C4-2B (cell line): ENCODE data around the gene BRINP2.

Source experiments
- H3K27ac ChIP-seq: fragments of 450-650 bp; 2 replicates; pipeline ENCODE4 v1.5.1; 2017
- ZFX ChIP-seq: fragments of 450-650 bp; IDR thresholded peaks from 2 replicates; pipeline ENCODE4 v1.6.1; 2017
- TF ChIP-seq, protein P1 (sequence below): fragments of 450-650 bp; conservative IDR thresholded peaks from 2 replicates; pipeline ENCODE4 v1.5.1; 2017; ENCODE audit warnings: mild to moderate bottlenecking

Gene BRINP2

DNA sequence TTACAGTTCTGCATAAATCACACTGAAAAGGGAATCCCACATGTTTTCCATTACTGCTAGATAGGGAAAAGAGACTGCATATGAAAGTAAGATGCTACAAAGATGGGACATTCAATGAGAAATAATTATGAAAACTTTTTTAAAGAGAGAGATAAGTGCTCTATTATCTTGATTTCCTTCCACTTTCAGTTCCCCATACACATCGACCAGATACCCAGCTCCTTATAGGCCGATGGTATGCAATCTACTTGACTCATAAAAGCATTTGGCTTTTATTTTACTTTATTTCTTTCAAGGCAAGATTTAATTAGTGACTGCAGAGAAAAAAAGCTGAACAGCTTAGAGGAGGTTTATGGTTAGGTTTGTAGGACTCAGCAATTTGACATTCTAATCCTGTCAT lies 13.1 kb downstream of the BRINP2 start:
- TF ChIP-seq, protein P1, sequence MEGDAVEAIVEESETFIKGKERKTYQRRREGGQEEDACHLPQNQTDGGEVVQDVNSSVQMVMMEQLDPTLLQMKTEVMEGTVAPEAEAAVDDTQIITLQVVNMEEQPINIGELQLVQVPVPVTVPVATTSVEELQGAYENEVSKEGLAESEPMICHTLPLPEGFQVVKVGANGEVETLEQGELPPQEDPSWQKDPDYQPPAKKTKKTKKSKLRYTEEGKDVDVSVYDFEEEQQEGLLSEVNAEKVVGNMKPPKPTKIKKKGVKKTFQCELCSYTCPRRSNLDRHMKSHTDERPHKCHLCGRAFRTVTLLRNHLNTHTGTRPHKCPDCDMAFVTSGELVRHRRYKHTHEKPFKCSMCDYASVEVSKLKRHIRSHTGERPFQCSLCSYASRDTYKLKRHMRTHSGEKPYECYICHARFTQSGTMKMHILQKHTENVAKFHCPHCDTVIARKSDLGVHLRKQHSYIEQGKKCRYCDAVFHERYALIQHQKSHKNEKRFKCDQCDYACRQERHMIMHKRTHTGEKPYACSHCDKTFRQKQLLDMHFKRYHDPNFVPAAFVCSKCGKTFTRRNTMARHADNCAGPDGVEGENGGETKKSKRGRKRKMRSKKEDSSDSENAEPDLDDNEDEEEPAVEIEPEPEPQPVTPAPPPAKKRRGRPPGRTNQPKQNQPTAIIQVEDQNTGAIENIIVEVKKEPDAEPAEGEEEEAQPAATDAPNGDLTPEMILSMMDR, result no peak
- TF ChIP-seq ZFX, result no peak
- H3K27ac ChIP-seq, result no peak overlapping the region

DNA sequence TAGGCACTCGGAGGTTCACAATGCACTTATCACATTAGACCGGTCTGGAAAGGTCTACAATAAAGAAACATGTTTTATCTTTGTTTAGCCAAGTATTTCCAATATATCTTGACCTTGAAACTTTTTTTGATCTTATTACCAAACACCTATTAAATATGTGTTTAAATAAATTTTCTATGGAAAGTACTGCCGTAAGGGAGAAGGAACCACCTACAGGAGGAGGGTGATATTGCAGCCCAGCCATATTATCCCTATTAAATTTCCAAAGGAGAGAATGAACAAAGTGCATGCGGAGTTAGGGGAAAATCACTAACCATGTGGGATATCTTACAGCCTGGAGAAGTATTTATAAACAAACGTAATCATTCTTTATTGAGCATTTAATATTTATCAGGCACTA lies 14.5 kb downstream of the BRINP2 start:
- H3K27ac ChIP-seq, result no peak overlapping the region
- no peak for TF ChIP-seq ZFX
- TF ChIP-seq, protein P1, result peak; percentile 87

DNA sequence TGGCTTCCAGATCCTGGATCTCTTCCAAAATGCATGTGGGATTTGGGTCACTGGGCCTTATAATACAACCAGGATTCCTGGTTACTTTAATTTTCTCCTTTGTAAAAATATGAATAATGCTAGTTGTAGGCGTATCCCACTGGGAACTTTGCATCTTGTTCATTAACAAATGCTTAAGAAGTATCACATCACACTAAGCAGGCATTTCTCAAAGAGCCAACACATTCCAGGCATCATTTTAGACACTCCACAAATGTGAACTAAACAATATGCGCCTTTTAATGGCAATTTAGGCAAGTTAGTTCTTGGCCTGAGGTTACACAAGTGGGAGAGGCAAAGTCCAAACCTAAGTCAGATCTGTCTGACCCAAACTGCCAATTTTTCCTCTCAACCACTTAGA lies 15.9 kb downstream of the BRINP2 start:
- H3K27ac ChIP-seq, result no peak overlapping the region
- TF ChIP-seq, protein P1, result no peak
- no peak for TF ChIP-seq ZFX

DNA sequence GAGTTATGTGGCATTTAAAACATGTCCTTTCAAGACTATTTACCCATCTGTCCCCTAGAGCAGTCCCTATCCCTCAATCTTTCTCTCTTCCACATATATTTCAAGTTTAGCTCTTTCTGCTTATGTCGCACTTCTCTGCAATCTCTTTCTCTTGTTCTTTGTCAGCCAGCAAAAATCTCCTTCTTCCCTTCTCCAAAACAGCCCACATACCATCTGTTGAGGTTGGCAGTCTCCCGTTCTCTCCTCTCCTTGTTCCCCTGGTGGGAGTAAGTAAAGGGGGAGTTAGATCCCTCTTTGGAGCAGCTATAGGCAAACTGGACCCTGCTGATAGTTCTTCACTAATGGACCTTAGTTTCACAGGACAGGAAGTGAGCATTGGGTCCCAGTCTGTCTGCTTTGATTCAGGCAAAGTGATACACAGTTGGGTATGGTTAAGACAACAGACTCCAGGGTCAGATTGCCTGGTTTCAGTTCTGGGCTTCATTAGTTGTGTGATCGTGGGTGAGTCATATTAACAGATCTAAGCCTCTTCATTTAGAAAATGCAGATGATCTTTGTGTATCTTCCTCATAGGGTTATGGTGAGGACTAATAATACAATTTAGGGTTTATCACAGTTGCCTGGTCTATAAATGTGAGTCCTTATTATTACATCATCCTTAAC lies 19.7 kb downstream of the BRINP2 start:
- no peak overlapping the region for H3K27ac ChIP-seq
- no peak for TF ChIP-seq ZFX
- TF ChIP-seq, protein P1, result no peak

DNA sequence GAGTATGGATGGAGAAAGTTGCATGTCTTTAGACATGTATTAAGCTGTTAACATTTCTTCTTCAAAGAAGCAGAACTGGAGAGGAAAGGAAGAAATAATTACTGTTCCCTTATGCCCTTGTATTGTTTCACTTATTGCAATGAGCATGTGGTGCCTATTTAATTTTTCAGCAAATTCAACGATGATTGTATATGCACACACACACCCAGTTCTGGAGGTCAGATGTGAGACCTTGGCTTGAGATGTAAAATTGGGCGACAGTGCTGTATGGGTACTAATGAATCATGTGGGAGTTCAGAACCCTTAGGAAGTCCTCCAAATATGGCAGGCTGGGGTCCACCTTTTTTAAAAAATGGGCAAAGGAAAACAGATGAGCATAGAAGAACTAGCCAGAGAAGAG lies 27.5 kb downstream of the BRINP2 start:
- H3K27ac ChIP-seq, result no peak overlapping the region
- TF ChIP-seq ZFX, result no peak
- TF ChIP-seq, protein P1, result no peak

DNA sequence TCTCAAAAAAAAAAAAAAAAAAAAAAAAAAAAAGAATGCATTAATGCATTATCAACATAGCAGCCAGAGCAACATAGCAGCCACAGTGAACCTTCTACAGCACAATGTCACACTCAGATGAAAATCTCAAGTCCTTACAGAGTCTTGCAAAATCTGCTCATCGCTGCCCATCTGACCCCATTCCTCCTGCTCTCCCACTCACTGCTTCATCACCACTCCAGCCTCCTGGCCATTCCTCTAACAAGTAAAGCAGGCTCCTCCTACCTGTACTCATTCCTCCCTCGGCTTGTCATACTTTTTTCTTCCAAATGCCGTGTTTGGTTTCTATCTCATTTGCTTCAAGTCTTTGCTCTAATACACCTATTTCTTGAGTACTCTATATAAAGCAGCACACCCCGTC lies 29.5 kb downstream of the BRINP2 start:
- TF ChIP-seq ZFX, result no peak
- TF ChIP-seq, protein P1, result no peak
- H3K27ac ChIP-seq, result no peak overlapping the region

DNA sequence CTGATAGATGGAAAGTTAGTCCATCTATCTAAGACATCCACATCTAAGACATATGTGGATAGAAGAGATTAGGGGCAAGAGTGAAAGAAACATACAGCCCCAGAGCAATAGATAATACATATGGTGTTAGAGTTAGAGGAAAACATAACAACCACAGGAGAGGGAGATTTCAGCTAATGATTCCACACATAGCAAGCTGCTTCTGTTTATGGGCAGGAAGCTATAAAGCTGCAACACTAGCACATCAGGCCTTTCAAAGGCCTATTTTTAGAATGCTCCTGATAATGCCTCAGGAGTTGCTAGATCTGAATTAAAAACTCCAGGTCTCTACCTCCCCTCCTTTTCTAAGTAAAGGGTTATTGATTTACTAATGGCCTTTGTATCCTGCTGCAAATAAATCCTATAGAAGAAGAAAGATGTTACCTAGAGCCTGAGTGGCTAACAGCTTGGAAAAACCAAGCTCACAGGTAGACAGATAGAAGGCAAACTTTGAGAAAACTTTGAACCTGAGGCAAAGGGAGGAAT lies 36.1 kb downstream of the BRINP2 start:
- no peak for TF ChIP-seq ZFX
- TF ChIP-seq, protein P1, result no peak
- no peak overlapping the region for H3K27ac ChIP-seq
